ENCODE data around the gene AMACR. TPM values are rescaled to one million over a fixed set of nuclear protein-coding genes. Genes with fewer than 3 reads are reported as not detected.

The AMACR gene
- total and polyA plus RNA-seq, 2 of the 8 experiments (the other 6 are each of a cell fraction or from before 2014, with no cell fraction given) = 9.1 to 12.6 TPM

DNA sequence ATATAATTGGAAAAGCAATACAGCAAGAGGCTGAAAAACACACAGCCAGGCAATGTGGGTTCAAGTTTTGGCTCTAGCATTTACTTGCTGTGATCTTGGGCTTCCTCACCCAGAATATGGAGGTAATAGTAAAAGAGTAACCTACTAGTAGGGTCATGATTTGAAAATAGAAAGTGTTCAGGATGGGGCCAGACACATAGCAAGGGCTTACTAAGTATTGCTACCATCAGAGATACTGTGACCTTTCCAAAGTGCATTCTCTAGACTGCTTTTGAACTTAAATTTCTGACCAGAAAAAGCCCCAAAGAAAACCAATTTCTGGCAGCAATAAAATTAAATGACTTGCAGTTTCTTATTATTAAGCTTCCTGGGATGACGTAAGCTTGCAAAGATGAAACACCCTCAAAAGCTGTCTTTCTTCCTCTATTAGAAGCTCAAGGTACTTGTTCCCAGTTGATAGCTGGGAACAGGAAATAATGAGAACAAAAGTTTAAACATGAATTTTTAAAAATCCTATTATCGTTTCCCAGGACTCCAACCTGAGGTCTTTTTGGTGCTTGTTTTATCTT lies 43.6 kb downstream of the AMACR start:
- ChIA-PET POLR2A (ENCODE audit: partially characterized antibody) (no interaction called here), CTCF (ENCODE audit: partially characterized antibody) (no interaction called here)
- H3K4me2 ChIP-seq (ENCODE audit: insufficient read depth in 1 of 2, low read depth in 2 of 2, low read length in 2 of 2) = no peak overlapping the region
- no peak overlapping the region for H2BK12ac ChIP-seq (ENCODE audit: low read depth, low read length)
- FAIRE-seq = no peak
- H3K4ac ChIP-seq (replicated peaks; ENCODE audit: insufficient read length, low read depth, low read length) = no peak overlapping the region
- H2BK15ac ChIP-seq (ENCODE audit: low read length) = no peak overlapping the region
- no peak overlapping the region for H3K56ac ChIP-seq (replicated peaks; ENCODE audit: insufficient read length, low read depth, low read length)
- no peak for DNase-seq (ENCODE audit: low read depth in 1 of 2, low spot score in 2 of 2)
- no peak overlapping the region for H3K4me3 ChIP-seq (ENCODE audit: extremely low read depth in 1 of 4, insufficient read depth in 2 of 4, low read depth in 3 of 4, low read length in 4 of 4)
- no peaks in the 10 kb centered on the region for H3K79me1 ChIP-seq (ENCODE audit: low read depth, low read length)
- no peaks in the 10 kb centered on the region for H3K27me3 ChIP-seq (replicated peaks in 1 of 4; ENCODE audit: control insufficient read depth in 3 of 4, extremely low read depth in 1 of 4, insufficient read depth in 3 of 4, low read length in 3 of 4)
- H4K8ac ChIP-seq (ENCODE audit: extremely low read depth, insufficient read depth, low read length) = no peak overlapping the region
- 76% methylated on average over 2 of the region's 2 CpGs; no CpG with 5 or more reads in 1 of the 2 experiments for WGBS, 2 experiments (ENCODE audit: extremely low coverage in 1 of 2, insufficient coverage in 1 of 2, insufficient read length in 1 of 2, insufficient replicate concordance in 2 of 2, low coverage in 1 of 2, low lambda C conversion rate in 2 of 2, missing lambda C conversion rate in 1 of 2)
- no peak overlapping the region for H3K27ac ChIP-seq (ENCODE audit: low read depth, low read length)
- no peak overlapping the region for H3K23ac ChIP-seq (ENCODE audit: insufficient read length)
- H2BK20ac ChIP-seq (ENCODE audit: low read length) = no peak overlapping the region
- no peaks in the 10 kb centered on the region for H3K79me2 ChIP-seq (ENCODE audit: control insufficient read depth in 1 of 2, insufficient read depth in 2 of 2, low read length in 2 of 2)
- no peak overlapping the region for H2AK5ac ChIP-seq (ENCODE audit: low read depth, low read length)
- H3K23me2 ChIP-seq (ENCODE audit: low read depth, low read length) = no peaks in the 10 kb centered on the region; the same call in 1 of the 2 replicates
- H3K36me3 ChIP-seq (ENCODE audit: control insufficient read depth in 2 of 4, insufficient read depth in 4 of 4, low read length in 3 of 4) = no peaks in the 10 kb centered on the region
- H3K18ac ChIP-seq (ENCODE audit: extremely low read depth, low read length) = no peak overlapping the region
- no peak overlapping the region for H2AFZ ChIP-seq (ENCODE audit: low read length)
- H3K14ac ChIP-seq (ENCODE audit: insufficient read length) = no peak overlapping the region
- no peak overlapping the region for H4K5ac ChIP-seq (ENCODE audit: insufficient read length, low read depth, low read length)
- H3K9me3 ChIP-seq (ENCODE audit: insufficient read depth in 2 of 2, low read depth in 1 of 2, low read length in 1 of 2) = no peaks in the 10 kb centered on the region
- H2BK5ac ChIP-seq (ENCODE audit: low read depth, low read length) = no peak overlapping the region
- no peak overlapping the region for H4K91ac ChIP-seq (replicated peaks; ENCODE audit: insufficient read length, low read length)
- H3K9ac ChIP-seq (replicated peaks in 1 of 4; ENCODE audit: extremely low read depth in 1 of 4, low read depth in 3 of 4, low read length in 3 of 4) = no peak overlapping the region
- H2BK120ac ChIP-seq (replicated peaks; ENCODE audit: low read depth, low read length) = no peak overlapping the region
- H4K20me1 ChIP-seq (replicated peaks in 1 of 2; ENCODE audit: control insufficient read depth in 1 of 2, insufficient read depth in 2 of 2, low read length in 2 of 2) = no peaks in the 10 kb centered on the region
- H3K4me1 ChIP-seq (replicated peaks in 1 of 4; ENCODE audit: control insufficient read depth in 3 of 4, insufficient read depth in 4 of 4, low read length in 3 of 4) = no peaks in the 10 kb centered on the region
- TF ChIP-seq EP300 (IDR thresholded peaks at IDR 0.05; ENCODE audit: borderline replicate concordance in 1 of 2, low read depth in 2 of 2, low read length in 2 of 2) (no peak), SIRT6 (IDR thresholded peaks at IDR 0.05; ENCODE audit: low read length) (no peak), POLR2A (IDR thresholded peaks at IDR 0.05; ENCODE audit: control extremely low read depth in 1 of 2, low read depth in 2 of 2, low read length in 2 of 2) (no peak), ZNF274 (IDR thresholded peaks at IDR 0.05; ENCODE audit: borderline replicate concordance, extremely low read depth, low read length) (no peak), TAF7 (optimal IDR thresholded peaks at IDR 0.05; ENCODE audit: borderline replicate concordance, low read depth, low read length) (no peak), CREB1 (IDR thresholded peaks at IDR 0.05) (no peak), BCL11A (IDR thresholded peaks at IDR 0.05; ENCODE audit: low read depth in 2 of 2, low read length in 2 of 2) (no peak), GABPA (IDR thresholded peaks at IDR 0.05; ENCODE audit: borderline replicate concordance, insufficient read depth, low read length) (no peak), TBP (IDR thresholded peaks at IDR 0.05; ENCODE audit: low read depth, low read length) (no peak), NANOG (IDR thresholded peaks at IDR 0.05; ENCODE audit: insufficient read depth, low read depth, low read length, poor library complexity, severe bottlenecking) (no peak), BRCA1 (IDR thresholded peaks at IDR 0.05; ENCODE audit: low read depth, low read length) (no peak), CBX8 (IDR thresholded peaks at IDR 0.05; ENCODE audit: borderline replicate concordance, low read depth, low read length) (no peak), CBX5 (IDR thresholded peaks at IDR 0.05; ENCODE audit: low read depth, low read length) (no peak)
- TF ChIP-seq, protein P1, sequence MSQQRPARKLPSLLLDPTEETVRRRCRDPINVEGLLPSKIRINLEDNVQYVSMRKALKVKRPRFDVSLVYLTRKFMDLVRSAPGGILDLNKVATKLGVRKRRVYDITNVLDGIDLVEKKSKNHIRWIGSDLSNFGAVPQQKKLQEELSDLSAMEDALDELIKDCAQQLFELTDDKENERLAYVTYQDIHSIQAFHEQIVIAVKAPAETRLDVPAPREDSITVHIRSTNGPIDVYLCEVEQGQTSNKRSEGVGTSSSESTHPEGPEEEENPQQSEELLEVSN (IDR thresholded peaks at IDR 0.05) = no peak

All from H1 (cell line).